CD4-positive, alpha-beta T cell (primary cell): ENCODE measurements around the gene B4GALT1. TPM values are rescaled to one million over a fixed set of nuclear protein-coding genes. Genes with fewer than 3 reads are reported as not detected.
A peak's percentile ranks its signal among the peaks of the same experiment; 100 is the strongest.

Experiments
- ATAC-seq: fragments of 200-7000 bp; cut with Tn5 transposase; one replicate; pipeline ENCODE4 v1.10.0; 2022; ENCODE audit warnings: mild to moderate bottlenecking; ENCODE audit not compliant: poor library complexity
- CTCF ChIA-PET: fragments of 350-600 bp; sonication (Branson Sonifier 250); formaldehyde crosslinking; loops from one replicate; lab custom pipeline; 2021; ENCODE audit warnings: antibody characterized with exemption, inconsistent platforms; lab: Charles Lee
- POLR2A ChIA-PET: fragments of 350-600 bp; sonication (Branson Sonifier 250); formaldehyde crosslinking; loops from one replicate; lab custom pipeline; 2021; ENCODE audit warnings: antibody characterized with exemption, inconsistent platforms; lab: Charles Lee
- DNase-seq, 14 experiments: peaks; one replicate each; pipeline ENCODE4 v3.0.0-alpha.2; 2013 to 2020; ENCODE audit warnings: mixed read lengths in 2 of 14
- H3K27ac ChIP-seq, 2 donors: one replicate each; pipeline versions ENCODE4 v1.5.1 to v1.7.0; 2013; ENCODE audit warnings: low read length in 2 of 2, low read depth in 1 of 2, mild to moderate bottlenecking in 1 of 2
- H3K27me3 ChIP-seq, 2 experiments: 1 replicate in 1 of 2; 2 replicates in 1 of 2; pipeline versions ENCODE4 v1.6.1 to v1.7.0; 2013; ENCODE audit warnings: low read length in 2 of 2, control low read depth in 1 of 2, mild to moderate bottlenecking in 1 of 2, moderate library complexity in 1 of 2; ENCODE audit not compliant: insufficient read depth in 2 of 2, control insufficient read depth in 1 of 2
- H3K36me3 ChIP-seq: one replicate; pipeline ENCODE4 v1.6.1; 2013; ENCODE audit warnings: low read length, control low read depth; ENCODE audit not compliant: insufficient read depth
- H3K4me1 ChIP-seq: one replicate; pipeline ENCODE4 v1.6.1; 2013; ENCODE audit warnings: low read length, control low read depth; ENCODE audit not compliant: insufficient read depth
- H3K4me3 ChIP-seq: one replicate; pipeline ENCODE4 v1.5.1; 2013; ENCODE audit warnings: mild to moderate bottlenecking, low read length, moderate library complexity
- H3K9me3 ChIP-seq, 2 experiments: 1 replicate in 1 of 2; 2 replicates in 1 of 2; pipeline versions ENCODE4 v1.6.1 to v1.7.0; 2013; ENCODE audit warnings: low read length in 2 of 2, mild to moderate bottlenecking in 2 of 2, control low read depth in 1 of 2, moderate library complexity in 1 of 2; ENCODE audit not compliant: control insufficient read depth in 1 of 2, insufficient read depth in 1 of 2
- H3K27ac Mint-ChIP-seq: one replicate; pipeline ENCODE4 v1.8.0; 2020; ENCODE audit warnings: mixed read lengths
- H3K27me3 Mint-ChIP-seq: one replicate; pipeline ENCODE4 v1.8.0; 2021; ENCODE audit warnings: mixed read lengths
- H3K36me3 Mint-ChIP-seq: one replicate; pipeline ENCODE4 v1.8.0; 2021; ENCODE audit warnings: low read depth, mixed read lengths
- H3K4me1 Mint-ChIP-seq: one replicate; pipeline ENCODE4 v1.8.0; 2021; ENCODE audit warnings: low read depth, mixed read lengths
- H3K4me3 Mint-ChIP-seq: one replicate; pipeline ENCODE4 v1.8.0; 2020; ENCODE audit warnings: mild to moderate bottlenecking, mixed read lengths
- H3K9me3 Mint-ChIP-seq: one replicate; pipeline ENCODE4 v1.8.0; 2020; ENCODE audit warnings: mixed read lengths
- CTCF ChIP-seq: fragments of 200-600 bp; IDR thresholded peaks from one replicate; pipeline ENCODE4 v1.8.0; 2022; ENCODE audit warnings: antibody characterized with exemption, mild to moderate bottlenecking
- intact Hi-C, 2 experiments: fragments of 100-400 bp; cut with DNase I in 1 of 2; cut with micrococcal nuclease in 1 of 2; formaldehyde crosslinking; loops; one replicate each; pipeline versions ENCODE4 v1.15.1 to v1.9.0; 2023 to 2025; cut with DNase I, micrococcal nuclease
- total RNA-seq, 174 experiments: library from RNA in 2 of 174; stranded (reverse) in 2 of 174; gene quantifications; one replicate each; pipeline ENCODE4 v1.2.3 and lab custom pipeline; 2021 to 2026

The B4GALT1 gene
- total RNA-seq, 2 experiments from 2014 or later: 74.7 to 77.0 TPM

GRCh38 chr9:33082538-33083326 is 84.4 kb downstream of the B4GALT1 start:
- H3K4me3 ChIP-seq: no peak overlapping the region
- ChIA-PET POLR2A (interaction anchor here (0.6 to 1.1 kb wide), 2 partner anchors 85 to 143 kb away, joined by 3 to 5 read pairs; partner anchors contain the start of gene B4GALT1), CTCF (interaction anchor here (1.1 kb wide), 1 partner anchor 96 kb away, joined by 4 read pairs; no protein-coding TSS in a partner anchor)
- intact Hi-C loops: no loop called here
- DNase-seq (peak in 1 of 14 experiments; percentile 40), ATAC-seq (no peak)
- peaks cover 30% of the 10 kb centered on the region for H3K4me1 ChIP-seq
- no peaks in the 10 kb centered on the region for H3K9me3 Mint-ChIP-seq
- no peaks in the 10 kb centered on the region for H3K27me3 Mint-ChIP-seq
- H3K4me1 Mint-ChIP-seq: peaks cover 27% of the 10 kb centered on the region
- H3K36me3 Mint-ChIP-seq: no peaks in the 10 kb centered on the region
- no peaks in the 10 kb centered on the region for H3K27me3 ChIP-seq
- peaks cover 0 to 5% of the 10 kb centered on the region in 2 experiments for H3K9me3 ChIP-seq
- H3K4me3 Mint-ChIP-seq: peak overlapping the region; percentile 43
- TF ChIP-seq CTCF: no peak
- no peak overlapping the region for H3K27ac ChIP-seq
- no peaks in the 10 kb centered on the region for H3K36me3 ChIP-seq
- peak overlapping the region; percentile 65 for H3K27ac Mint-ChIP-seq

- POLR2A ChIA-PET: interaction anchor here (0.6 to 1.1 kb wide), 2 partner anchors 85 to 144 kb away, joined by 3 to 5 read pairs; partner anchors contain the start of gene B4GALT1
- CTCF ChIA-PET: interaction anchor here (1.1 kb wide), 1 partner anchor 97 kb away, joined by 4 read pairs; no protein-coding TSS in a partner anchor
- Histone ChIP-seq H3K4me1 (peaks cover 34% of the 10 kb centered on the region), H3K4me3 (no peak overlapping the region), H3K9me3 (peaks cover 0 to 5% of the 10 kb centered on the region in 2 experiments), H3K27me3 (no peaks in the 10 kb centered on the region), H3K36me3 (no peaks in the 10 kb centered on the region), H3K27ac (no peak overlapping the region)
- no peaks in the 10 kb centered on the region for H3K9me3 Mint-ChIP-seq
- ATAC-seq (peak; percentile 13), DNase-seq (peak in 5 of 14 experiments; percentile 18 to 54 (median 45))
- peaks cover 33% of the 10 kb centered on the region for H3K4me1 Mint-ChIP-seq
- H3K27me3 Mint-ChIP-seq: no peaks in the 10 kb centered on the region
- no peaks in the 10 kb centered on the region for H3K36me3 Mint-ChIP-seq
- intact Hi-C loops: no loop called here
- peak overlapping the region; percentile 65 for H3K27ac Mint-ChIP-seq
- peak overlapping the region; percentile 43 for H3K4me3 Mint-ChIP-seq
- TF ChIP-seq CTCF: no peak
Observed at GRCh38 chr9:33082128-33082527, 85.0 kb downstream of the B4GALT1 start.

GRCh38 chr9:33081128-33081851 is 85.8 kb downstream of the B4GALT1 start:
- Mint-ChIP-seq H3K4me1 (peaks cover 39% of the 10 kb centered on the region), H3K4me3 (no peak overlapping the region), H3K36me3 (peaks cover 5% of the 10 kb centered on the region), H3K9me3 (no peaks in the 10 kb centered on the region), H3K27me3 (no peaks in the 10 kb centered on the region), H3K27ac (no peak overlapping the region)
- H3K27ac ChIP-seq: peak overlapping the region in 1 of 2 donors; percentile 52
- peaks cover 0 to 5% of the 10 kb centered on the region in 2 experiments for H3K9me3 ChIP-seq
- no peaks in the 10 kb centered on the region for H3K36me3 ChIP-seq
- ChIA-PET CTCF (no interaction called here), POLR2A (interaction anchor here (1.0 kb wide), 1 partner anchor 86 kb away, joined by 3 read pairs; no protein-coding TSS in a partner anchor)
- H3K4me1 ChIP-seq: peaks cover 38% of the 10 kb centered on the region
- peak; percentile 81 for TF ChIP-seq CTCF
- DNase-seq (peak; percentile 32 to 91 (median 50)), ATAC-seq (peak; percentile 60)
- H3K4me3 ChIP-seq: no peak overlapping the region
- H3K27me3 ChIP-seq: no peaks in the 10 kb centered on the region
- intact Hi-C loops: loop anchor here (1.0 to 2.0 kb wide), 4 partner anchors 87 to 144 kb away; no protein-coding TSS in a partner anchor
